GM21786 (cell line): Measurements from ENCODE around the gene SCN3B.

Experiments used
- ATAC-seq: cut with Tn5 transposase; IDR thresholded peaks from one replicate; pipeline ENCODE4 v1.9.1; 2021; ENCODE audit not compliant: unreplicated experiment

Gene SCN3B

GRCh38 chr11:123601136-123601535 is 53.3 kb downstream of the SCN3B start:
- ATAC-seq, result no peak

- ATAC-seq, result no peak
Observed at GRCh38 chr11:123597859-123598258, 56.6 kb downstream of the SCN3B start.

- ATAC-seq, result no peak
Observed at GRCh38 chr11:123594921-123595320, 59.5 kb downstream of the SCN3B start.

- no peak for ATAC-seq
Observed at GRCh38 chr11:123594188-123594901, 60.1 kb downstream of the SCN3B start.

- no peak for ATAC-seq
Observed at GRCh38 chr11:123593570-123593969, 60.9 kb downstream of the SCN3B start.

GRCh38 chr11:123590296-123590912 is 64.0 kb downstream of the SCN3B start:
- ATAC-seq, result no peak

- no peak for ATAC-seq
Observed at GRCh38 chr11:123588864-123589262, 65.6 kb downstream of the SCN3B start.

GRCh38 chr11:123588117-123588863 is 66.1 kb downstream of the SCN3B start:
- no peak for ATAC-seq

GRCh38 chr11:123587559-123587958 is 66.9 kb downstream of the SCN3B start:
- ATAC-seq, result no peak

- no peak for ATAC-seq
Observed at GRCh38 chr11:123587044-123587443, 67.4 kb downstream of the SCN3B start.

GRCh38 chr11:123586568-123586967 is 67.9 kb downstream of the SCN3B start:
- ATAC-seq, result no peak

GRCh38 chr11:123585706-123586105 is 68.7 kb downstream of the SCN3B start:
- ATAC-seq, result no peak

GRCh38 chr11:123585206-123585605 is 69.2 kb downstream of the SCN3B start:
- no peak for ATAC-seq

GRCh38 chr11:123584737-123585136 is 69.7 kb downstream of the SCN3B start:
- no peak for ATAC-seq

GRCh38 chr11:123584186-123584585 is 70.2 kb downstream of the SCN3B start:
- no peak for ATAC-seq

GRCh38 chr11:123582992-123583504 is 71.4 kb downstream of the SCN3B start:
- no peak for ATAC-seq

- no peak for ATAC-seq
Observed at GRCh38 chr11:123581651-123582399, 72.6 kb downstream of the SCN3B start.

- peak; percentile 82 for ATAC-seq
Observed at GRCh38 chr11:123580557-123581275, 73.7 kb downstream of the SCN3B start.

- ATAC-seq, result no peak
Observed at GRCh38 chr11:123580137-123580536, 74.3 kb downstream of the SCN3B start.

GRCh38 chr11:123579482-123579812 is 75.0 kb downstream of the SCN3B start:
- no peak for ATAC-seq
